HG03097 (cell line): Measurements from ENCODE around the gene C3orf80.
"Not testable (repeated sequence)": the region's sequence is repeated elsewhere in the genome, so short reads cannot be mapped to it uniquely, and the experiment has no call there.

Source experiments
- ATAC-seq: cut with Tn5 transposase; IDR thresholded peaks from one replicate; pipeline ENCODE4 v1.9.1; 2021; ENCODE audit not compliant: unreplicated experiment, low FRiP score

Gene C3orf80

GRCh38 chr3:160225176-160226025 lies at the start of gene C3orf80:
Gene C3orf80 (plus strand): TSS chr3:160225422. CDS start chr3:160225636, 214 bp downstream.
- peak; percentile 77 for ATAC-seq

GRCh38 chr3:160176923-160177322 lies 48.3 kb upstream of the C3orf80 start:
- no peak for ATAC-seq

GRCh38 chr3:160178661-160179060 lies 46.6 kb upstream of the C3orf80 start:
- ATAC-seq: not testable (repeated sequence)

- not testable (repeated sequence) for ATAC-seq
Observed at GRCh38 chr3:160179403-160179802, 45.8 kb upstream of the C3orf80 start.

- no peak for ATAC-seq
Observed at GRCh38 chr3:160179906-160180305, 45.3 kb upstream of the C3orf80 start.

- no peak for ATAC-seq
Observed at GRCh38 chr3:160180581-160181216, 44.5 kb upstream of the C3orf80 start.

- ATAC-seq: no peak
Observed at GRCh38 chr3:160183345-160184076, 41.7 kb upstream of the C3orf80 start.

- ATAC-seq: no peak
Observed at GRCh38 chr3:160184655-160185054, 40.6 kb upstream of the C3orf80 start.

GRCh38 chr3:160185751-160186150 lies 39.5 kb upstream of the C3orf80 start:
- ATAC-seq: no peak

GRCh38 chr3:160187288-160187687 lies 37.9 kb upstream of the C3orf80 start:
- ATAC-seq: no peak

- ATAC-seq: no peak
Observed at GRCh38 chr3:160192310-160193029, 32.8 kb upstream of the C3orf80 start.

GRCh38 chr3:160193644-160194192 lies 31.5 kb upstream of the C3orf80 start:
- ATAC-seq: no peak

- ATAC-seq: no peak
Observed at GRCh38 chr3:160194438-160194837, 30.8 kb upstream of the C3orf80 start.

GRCh38 chr3:160195106-160195505 lies 30.1 kb upstream of the C3orf80 start:
- ATAC-seq: no peak

GRCh38 chr3:160196511-160197104 lies 28.6 kb upstream of the C3orf80 start:
- ATAC-seq: no peak

- no peak for ATAC-seq
Observed at GRCh38 chr3:160199108-160199507, 26.1 kb upstream of the C3orf80 start.

- peak; percentile 61 for ATAC-seq
Observed at GRCh38 chr3:160200353-160200752, 24.9 kb upstream of the C3orf80 start.

GRCh38 chr3:160204396-160205011 lies 20.7 kb upstream of the C3orf80 start:
- not testable (repeated sequence) for ATAC-seq

GRCh38 chr3:160205606-160206005 lies 19.6 kb upstream of the C3orf80 start:
- ATAC-seq: no peak
